HEK293 (cell line): ENCODE measurements around the gene TMEM185A.

Source experiments
- SCRT2 ChIP-seq: fragments of 450-650 bp; formaldehyde crosslinking; IDR thresholded peaks from 2 replicates; pipeline ENCODE4 v1.5.1; 2016; ENCODE audit warnings: missing biosample characterization, missing genetic modification characterization
- ZBTB21 ChIP-seq: fragments of 450-650 bp; formaldehyde crosslinking; IDR thresholded peaks from 2 replicates; pipeline ENCODE4 v1.5.1; 2017; ENCODE audit warnings: missing biosample characterization, missing genetic modification characterization
- ZNF202 ChIP-seq: fragments of 450-650 bp; formaldehyde crosslinking; IDR thresholded peaks from 2 replicates; pipeline ENCODE4 v1.5.1; 2016; ENCODE audit warnings: missing biosample characterization, missing genetic modification characterization, borderline replicate concordance
- ZNF335 ChIP-seq: fragments of 450-650 bp; formaldehyde crosslinking; conservative IDR thresholded peaks from 2 replicates; pipeline ENCODE4 v1.5.1; 2016; ENCODE audit warnings: missing biosample characterization, missing genetic modification characterization
- TF ChIP-seq, protein P1 (sequence below): fragments of 450-650 bp; formaldehyde crosslinking; IDR thresholded peaks from 2 replicates; pipeline ENCODE4 v1.5.1; 2016; ENCODE audit warnings: missing biosample characterization, missing genetic modification characterization
- TF ChIP-seq, protein P2 (sequence below): fragments of 450-650 bp; formaldehyde crosslinking; IDR thresholded peaks from 2 replicates; pipeline ENCODE4 v1.5.1; 2016; ENCODE audit warnings: missing biosample characterization, missing genetic modification characterization
- TF ChIP-seq, protein P3 (sequence below): sonication (generic); formaldehyde crosslinking; IDR thresholded peaks from 2 replicates; pipeline ENCODE4 v1.8.1; 2022; ENCODE audit warnings: mild to moderate bottlenecking, moderate library complexity, missing genetic modification reagents
- TF ChIP-seq, protein P4 (sequence below): fragments of 450-650 bp; formaldehyde crosslinking; conservative IDR thresholded peaks from 2 replicates; pipeline ENCODE4 v1.5.1; 2016; ENCODE audit warnings: low read depth, missing biosample characterization, missing genetic modification characterization

DNA sequence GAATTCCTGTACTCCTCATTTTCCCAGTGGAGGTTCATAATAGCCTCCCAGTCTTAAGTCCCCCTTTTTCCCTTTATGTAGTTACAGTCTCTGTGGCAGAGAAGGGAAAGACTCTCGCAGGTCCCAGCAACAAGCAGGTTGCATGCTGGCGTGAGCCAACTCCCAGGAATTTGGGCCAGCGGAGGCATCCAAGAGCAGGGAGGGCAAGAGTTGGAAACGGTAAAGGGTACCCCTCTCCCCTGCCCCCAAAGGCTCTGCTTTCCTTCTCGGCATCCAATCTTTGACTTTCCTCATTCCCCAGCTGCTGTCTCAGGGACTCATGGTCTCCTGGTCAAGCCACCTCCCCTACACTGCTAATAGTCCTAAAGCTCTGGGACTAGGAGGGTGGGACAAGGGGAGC is 21.1 kb downstream of the TMEM185A start:
- TF ChIP-seq, protein P1, sequence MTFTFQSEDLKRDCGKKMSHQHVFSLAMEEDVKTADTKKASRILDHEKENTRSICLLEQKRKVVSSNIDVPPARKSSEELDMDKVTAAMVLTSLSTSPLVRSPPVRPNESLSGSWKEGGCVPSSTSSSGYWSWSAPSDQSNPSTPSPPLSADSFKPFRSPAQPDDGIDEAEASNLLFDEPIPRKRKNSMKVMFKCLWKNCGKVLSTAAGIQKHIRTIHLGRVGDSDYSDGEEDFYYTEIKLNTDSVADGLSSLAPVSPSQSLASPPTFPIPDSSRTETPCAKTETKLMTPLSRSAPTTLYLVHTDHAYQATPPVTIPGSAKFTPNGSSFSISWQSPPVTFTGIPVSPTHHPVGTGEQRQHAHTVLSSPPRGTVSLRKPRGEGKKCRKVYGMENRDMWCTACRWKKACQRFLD, result no peak
- TF ChIP-seq SCRT2 (tag by site-specific recombination) (no peak), ZNF335 (tag by site-specific recombination) (no peak), ZNF202 (tag by site-specific recombination) (no peak), ZBTB21 (no peak)
- TF ChIP-seq, protein P2, sequence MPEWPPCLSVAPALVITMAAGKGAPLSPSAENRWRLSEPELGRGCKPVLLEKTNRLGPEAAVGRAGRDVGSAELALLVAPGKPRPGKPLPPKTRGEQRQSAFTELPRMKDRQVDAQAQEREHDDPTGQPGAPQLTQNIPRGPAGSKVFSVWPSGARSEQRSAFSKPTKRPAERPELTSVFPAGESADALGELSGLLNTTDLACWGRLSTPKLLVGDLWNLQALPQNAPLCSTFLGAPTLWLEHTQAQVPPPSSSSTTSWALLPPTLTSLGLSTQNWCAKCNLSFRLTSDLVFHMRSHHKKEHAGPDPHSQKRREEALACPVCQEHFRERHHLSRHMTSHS (tag by site-specific recombination), result no peak
- TF ChIP-seq, protein P3, sequence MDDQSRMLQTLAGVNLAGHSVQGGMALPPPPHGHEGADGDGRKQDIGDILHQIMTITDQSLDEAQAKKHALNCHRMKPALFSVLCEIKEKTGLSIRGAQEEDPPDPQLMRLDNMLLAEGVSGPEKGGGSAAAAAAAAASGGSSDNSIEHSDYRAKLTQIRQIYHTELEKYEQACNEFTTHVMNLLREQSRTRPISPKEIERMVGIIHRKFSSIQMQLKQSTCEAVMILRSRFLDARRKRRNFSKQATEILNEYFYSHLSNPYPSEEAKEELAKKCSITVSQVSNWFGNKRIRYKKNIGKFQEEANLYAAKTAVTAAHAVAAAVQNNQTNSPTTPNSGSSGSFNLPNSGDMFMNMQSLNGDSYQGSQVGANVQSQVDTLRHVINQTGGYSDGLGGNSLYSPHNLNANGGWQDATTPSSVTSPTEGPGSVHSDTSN (CRISPR knock-in tag), result no peak
- TF ChIP-seq, protein P4, sequence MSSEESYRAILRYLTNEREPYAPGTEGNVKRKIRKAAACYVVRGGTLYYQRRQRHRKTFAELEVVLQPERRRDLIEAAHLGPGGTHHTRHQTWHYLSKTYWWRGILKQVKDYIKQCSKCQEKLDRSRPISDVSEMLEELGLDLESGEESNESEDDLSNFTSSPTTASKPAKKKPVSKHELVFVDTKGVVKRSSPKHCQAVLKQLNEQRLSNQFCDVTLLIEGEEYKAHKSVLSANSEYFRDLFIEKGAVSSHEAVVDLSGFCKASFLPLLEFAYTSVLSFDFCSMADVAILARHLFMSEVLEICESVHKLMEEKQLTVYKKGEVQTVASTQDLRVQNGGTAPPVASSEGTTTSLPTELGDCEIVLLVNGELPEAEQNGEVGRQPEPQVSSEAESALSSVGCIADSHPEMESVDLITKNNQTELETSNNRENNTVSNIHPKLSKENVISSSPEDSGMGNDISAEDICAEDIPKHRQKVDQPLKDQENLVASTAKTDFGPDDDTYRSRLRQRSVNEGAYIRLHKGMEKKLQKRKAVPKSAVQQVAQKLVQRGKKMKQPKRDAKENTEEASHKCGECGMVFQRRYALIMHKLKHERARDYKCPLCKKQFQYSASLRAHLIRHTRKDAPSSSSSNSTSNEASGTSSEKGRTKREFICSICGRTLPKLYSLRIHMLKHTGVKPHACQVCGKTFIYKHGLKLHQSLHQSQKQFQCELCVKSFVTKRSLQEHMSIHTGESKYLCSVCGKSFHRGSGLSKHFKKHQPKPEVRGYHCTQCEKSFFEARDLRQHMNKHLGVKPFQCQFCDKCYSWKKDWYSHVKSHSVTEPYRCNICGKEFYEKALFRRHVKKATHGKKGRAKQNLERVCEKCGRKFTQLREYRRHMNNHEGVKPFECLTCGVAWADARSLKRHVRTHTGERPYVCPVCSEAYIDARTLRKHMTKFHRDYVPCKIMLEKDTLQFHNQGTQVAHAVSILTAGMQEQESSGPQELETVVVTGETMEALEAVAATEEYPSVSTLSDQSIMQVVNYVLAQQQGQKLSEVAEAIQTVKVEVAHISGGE, result no peak
